SK-N-SH (cell line): ENCODE results near the gene PPP2R1A. TPM values are rescaled to one million over a fixed set of nuclear protein-coding genes. Genes with fewer than 3 reads are reported as not detected.

Experiments
- CTCF ChIA-PET: fragments of 300-600, 350-600 bp; formaldehyde crosslinking; extraction: SDS; loops from one replicate; lab custom pipeline; 2021; lab: Yijun Ruan, JAX
- POLR2A ChIA-PET: fragments of 350-600 bp; sonication (Branson Sonifier 250); formaldehyde crosslinking; extraction: SDS; loops from one replicate; lab custom pipeline; 2020; ENCODE audit warnings: antibody characterized with exemption, inconsistent platforms; lab: Yijun Ruan, JAX
- DNase-seq: peaks from one replicate; pipeline ENCODE4 v3.0.0; 2012
- H2AFZ ChIP-seq: fragments of 200-600 bp; sonication (generic); 2 replicates; pipeline ENCODE4 v1.8.1; 2016; ENCODE audit warnings: antibody characterized with exemption, mild to moderate bottlenecking, low read depth
- H3F3A ChIP-seq: fragments of 200-600 bp; sonication (generic); replicated peaks from 2 replicates; pipeline ENCODE3; 2016; ENCODE audit warnings: antibody characterized with exemption, mild to moderate bottlenecking; ENCODE audit not compliant: insufficient read depth
- H3K27ac ChIP-seq, 2 experiments: fragments of 200-500 bp in 1 of 2; fragments of 200-600 bp in 1 of 2; sonication (Bioruptor generic) in 1 of 2; sonication (generic), shearing (Covaris generic) in 1 of 2; 2 replicates each; pipeline versions ENCODE4 v1.5.1 to v1.6.1; 2014 to 2016; ENCODE audit warnings: low read depth in 2 of 2, inconsistent platforms in 1 of 2, low read length in 1 of 2, mild to moderate bottlenecking in 1 of 2, mixed read lengths in 1 of 2
- H3K27me3 ChIP-seq: fragments of 200-600 bp; sonication (generic), shearing (Covaris generic); 2 replicates; pipeline ENCODE4 v1.6.1; 2016; ENCODE audit warnings: mixed run types; ENCODE audit not compliant: insufficient read depth
- H3K36me3 ChIP-seq, 2 experiments: fragments of 200-500 bp in 1 of 2; fragments of 200-600 bp in 1 of 2; sonication (Bioruptor generic) in 1 of 2; sonication (generic) in 1 of 2; replicated peaks in 1 of 2; 2 replicates each; pipeline versions ENCODE3 to v1.5.1; 2014 to 2016; ENCODE audit warnings: low read length in 1 of 2, mild to moderate bottlenecking in 1 of 2; ENCODE audit not compliant: insufficient read depth in 2 of 2, control insufficient read depth in 1 of 2
- H3K4me1 ChIP-seq, 2 experiments: fragments of 200-500 bp in 1 of 2; fragments of 200-600 bp in 1 of 2; sonication (Bioruptor generic) in 1 of 2; sonication (generic), shearing (Covaris generic) in 1 of 2; 2 replicates each; pipeline versions ENCODE4 v1.5.1 to v1.6.1; 2014 to 2016; ENCODE audit warnings: low read depth in 1 of 2, low read length in 1 of 2, mixed run types in 1 of 2; ENCODE audit not compliant: insufficient read depth in 2 of 2, control insufficient read depth in 1 of 2
- H3K4me2 ChIP-seq: fragments of 200-600 bp; sonication (generic), shearing (Covaris generic); 2 replicates; pipeline ENCODE4 v1.6.1; 2017; ENCODE audit warnings: mixed run types
- H3K4me3 ChIP-seq, 2 experiments: fragments of 200-500 bp in 1 of 2; fragments of 200-600 bp in 1 of 2; sonication (Bioruptor generic) in 1 of 2; sonication (generic), shearing (Covaris generic) in 1 of 2; 2 replicates each; pipeline versions ENCODE4 v1.5.1 to v1.8.1; 2014 to 2016; ENCODE audit warnings: low read depth in 2 of 2, inconsistent platforms in 1 of 2, low read length in 1 of 2, mild to moderate bottlenecking in 1 of 2, mixed read lengths in 1 of 2, moderate library complexity in 1 of 2
- H3K79me2 ChIP-seq: fragments of 200-600 bp; sonication (generic); 2 replicates; pipeline ENCODE4 v1.8.1; 2017; ENCODE audit warnings: mild to moderate bottlenecking; ENCODE audit not compliant: insufficient read depth
- H3K9ac ChIP-seq: fragments of 200-600 bp; sonication (generic); 2 replicates; pipeline ENCODE4 v1.6.1; 2017; ENCODE audit warnings: mixed run types
- H3K9me2 ChIP-seq: fragments of 200-600 bp; sonication (generic); 2 replicates; pipeline ENCODE4 v1.6.1; 2017; ENCODE audit warnings: mixed run types
- H3K9me3 ChIP-seq: fragments of 200-600 bp; sonication (generic); 2 replicates; pipeline ENCODE4 v1.6.1; 2017; ENCODE audit warnings: mixed run types, mild to moderate bottlenecking, moderate library complexity
- H4K20me1 ChIP-seq: fragments of 200-600 bp; sonication (generic); 2 replicates; pipeline ENCODE4 v1.6.1; 2017; ENCODE audit warnings: mild to moderate bottlenecking, mixed run types; ENCODE audit not compliant: insufficient read depth
- CTCF ChIP-seq: fragments of 200-600 bp; sonication (generic); IDR thresholded peaks from 2 replicates; pipeline ENCODE4 v1.6.1; 2017; ENCODE audit warnings: antibody characterized with exemption, mild to moderate bottlenecking, moderate library complexity
- EP300 ChIP-seq, 2 experiments: IDR thresholded peaks; 2 replicates each; pipeline versions ENCODE4 v1.4.0 to v1.6.1; 2012; ENCODE audit warnings: borderline replicate concordance in 1 of 2, low read depth in 1 of 2, low read length in 1 of 2
- FOSL2 ChIP-seq: IDR thresholded peaks from 2 replicates; pipeline ENCODE4 v1.4.0; 2012; ENCODE audit warnings: low read depth, mild to moderate bottlenecking, moderate library complexity, borderline replicate concordance
- FOXJ3 ChIP-seq: sonication (generic); formaldehyde crosslinking; IDR thresholded peaks from 2 replicates; pipeline ENCODE4 v1.5.1; 2020; ENCODE audit warnings: mild to moderate bottlenecking, missing genetic modification reagents
- IRF3 ChIP-seq: fragments of 150-350 bp; IDR thresholded peaks from 2 replicates; pipeline ENCODE4 v1.6.1; 2016; ENCODE audit warnings: mild to moderate bottlenecking, low read depth, low read length
- JUND ChIP-seq: IDR thresholded peaks from 2 replicates; pipeline ENCODE4 v1.4.0; 2012
- MEF2A ChIP-seq: IDR thresholded peaks from 2 replicates; pipeline ENCODE4 v1.4.0; 2012; ENCODE audit warnings: low read depth, borderline replicate concordance
- MXI1 ChIP-seq: IDR thresholded peaks from 2 replicates; pipeline ENCODE4 v1.6.1; 2012; ENCODE audit warnings: mild to moderate bottlenecking, low read depth, low read length, improper control_type of control experiment
- NFIC ChIP-seq: IDR thresholded peaks from 2 replicates; pipeline ENCODE4 v1.4.0; 2012; ENCODE audit warnings: borderline replicate concordance
- PBX3 ChIP-seq: IDR thresholded peaks from 2 replicates; pipeline ENCODE4; 2012
- POLR2AphosphoS5 ChIP-seq: IDR thresholded peaks from 2 replicates; pipeline ENCODE4 v1.6.1; 2012; ENCODE audit warnings: low read depth, low read length
- RAD21 ChIP-seq: IDR thresholded peaks from 2 replicates; pipeline ENCODE4 v1.6.1; 2012; ENCODE audit warnings: mild to moderate bottlenecking, low read length
- RCOR1 ChIP-seq: fragments of 150-350 bp; IDR thresholded peaks from 2 replicates; pipeline ENCODE4 v1.6.1; 2017; ENCODE audit warnings: antibody characterized with exemption, low read length
- RXRA ChIP-seq: IDR thresholded peaks from 2 replicates; pipeline ENCODE4 v1.4.0; 2012; ENCODE audit warnings: low read depth, mild to moderate bottlenecking, borderline replicate concordance
- SIN3A ChIP-seq: IDR thresholded peaks from 2 replicates; pipeline ENCODE4 v1.6.1; 2012; ENCODE audit warnings: low read depth, mild to moderate bottlenecking, low read length, moderate library complexity, borderline replicate concordance
- TCF12 ChIP-seq: IDR thresholded peaks from 2 replicates; pipeline ENCODE4 v1.4.0; 2012
- YY1 ChIP-seq: IDR thresholded peaks from 2 replicates; pipeline ENCODE4 v1.4.0; 2012; ENCODE audit warnings: low read depth, mild to moderate bottlenecking
- WGBS: methylation state at CpG from one replicate; pipeline ENCODE4 v1.1.6; 2017; ENCODE audit warnings: low lambda C conversion rate; 5-methylcytosine and 5-hydroxymethylcytosine counted together
- polyA plus RNA-seq, 3 experiments: library from polyadenylated mRNA; depleted of rRNA; stranded (reverse); fragments of >200 nt; gene quantifications; 2 replicates each; pipeline ENCODE4 v1.2.3, GENCODE V29; 2012

The PPP2R1A gene
- polyA plus RNA-seq, 1 of the 3 experiments (the other 2 are of a cell fraction): 163 TPM

- 94% methylated on average over 7 of the region's 8 CpGs for WGBS
- Histone ChIP-seq H3K4me3 (no peak overlapping the region), H3K36me3 (peaks cover 76 to 87% of the 10 kb centered on the region in 2 experiments)
- POLR2A ChIA-PET: no interaction called here
- TF ChIP-seq PBX3 (no peak), IRF3 (no peak), SIN3A (no peak), FOXJ3 (CRISPR knock-in tag) (no peak), MEF2A (no peak), YY1 (no peak), MXI1 (no peak)
- TF ChIP-seq, all 33 proteins: peak for 0
- Histone ChIP-seq H3K9ac (no peak overlapping the region), H2AFZ (no peak overlapping the region), H3K27ac (no peak overlapping the region), H3K27me3 (no peaks in the 10 kb centered on the region), H3K9me2 (no peaks in the 10 kb centered on the region), H3K4me2 (no peak overlapping the region), H3K4me1 (no peaks in the 10 kb centered on the region), H4K20me1 (no peaks in the 10 kb centered on the region), H3K9me3 (no peaks in the 10 kb centered on the region), H3K79me2 (no peaks in the 10 kb centered on the region), H3F3A (no peaks in the 10 kb centered on the region)
- no peak for DNase-seq
- CTCF ChIA-PET: interaction anchor here (0.6 to 1.2 kb wide), 2 partner anchors 25 to 80 kb away, joined by 3 read pairs; partner anchors contain the start of gene ZNF616
These were observed 29.8 kb downstream of the PPP2R1A start for GRCh38 chr19:52219611-52220010.

GRCh38 chr19:52221031-52221430 lies 31.2 kb downstream of the PPP2R1A start:
- Histone ChIP-seq H3K9ac (no peak overlapping the region), H4K20me1 (no peaks in the 10 kb centered on the region), H3K27ac (no peak overlapping the region), H3K4me3 (no peak overlapping the region), H3F3A (no peaks in the 10 kb centered on the region), H3K4me2 (no peak overlapping the region), H3K9me2 (no peaks in the 10 kb centered on the region), H3K9me3 (no peaks in the 10 kb centered on the region), H3K4me1 (no peaks in the 10 kb centered on the region), H3K79me2 (no peaks in the 10 kb centered on the region), H3K27me3 (no peaks in the 10 kb centered on the region), H2AFZ (no peak overlapping the region), H3K36me3 (peaks cover 76 to 86% of the 10 kb centered on the region in 2 experiments)
- TF ChIP-seq TCF12 (no peak), NFIC (no peak), MXI1 (no peak), RXRA (no peak), CTCF (no peak), PBX3 (no peak), FOSL2 (no peak), RCOR1 (no peak), SIN3A (no peak), POLR2AphosphoS5 (no peak), JUND (no peak), EP300 (IDR thresholded peaks at IDR 0.05; ENCODE audit: borderline replicate concordance in 1 of 2, low read depth in 1 of 2, low read length in 1 of 2) (no peak), RAD21 (no peak)
- ChIA-PET CTCF (no interaction called here), POLR2A (no interaction called here)
- 93% methylated on average over 6 of the region's 6 CpGs for WGBS
- no peak for DNase-seq
